ENCODE measurements around the gene AGBL4.

Gene AGBL4

DNA sequence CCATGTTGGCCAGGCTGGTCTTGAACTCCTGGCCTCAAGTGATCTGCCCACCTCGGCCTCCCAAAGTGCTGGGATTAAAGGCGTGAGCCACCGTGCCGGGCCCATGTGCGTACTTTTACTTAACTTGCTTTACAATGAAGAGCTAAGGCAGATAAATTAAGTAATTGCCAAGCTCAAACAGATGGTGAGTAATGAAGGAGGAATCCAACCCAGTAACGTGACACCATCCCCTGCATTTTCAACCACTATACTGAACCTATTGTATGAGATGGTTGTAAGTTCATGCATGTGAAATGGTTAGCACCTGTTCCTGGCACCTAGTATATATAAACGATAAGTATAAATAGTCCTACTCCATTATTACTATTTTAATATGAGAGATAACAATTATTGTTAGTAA, 659.1 kb downstream of the AGBL4 start:
- no peaks in the 10 kb centered on the region for H3K9me3 ChIP-seq (ENCODE audit: control insufficient read depth, insufficient read depth, low read depth, low read length)
- no peak overlapping the region for H3K27ac ChIP-seq (ENCODE audit: extremely low read depth, low read depth, low read length)
- ChIA-PET CTCF (no interaction called here), POLR2A (no interaction called here)
- H3K36me3 ChIP-seq (ENCODE audit: control insufficient read depth in 2 of 2, insufficient read depth in 1 of 2, low read length in 2 of 2) = no peaks in the 10 kb centered on the region
- H3K4me3 ChIP-seq (ENCODE audit: low read depth, low read length) = no peak overlapping the region
- H3K4me1 ChIP-seq (ENCODE audit: control insufficient read depth, insufficient read depth, low read length) = no peaks in the 10 kb centered on the region
- no peak for TF ChIP-seq AEBP2 (tag by site-specific recombination; IDR thresholded peaks at IDR 0.05; ENCODE audit: borderline replicate concordance)
- no peak for TF ChIP-seq ZSCAN23 (tag by site-specific recombination; IDR thresholded peaks at IDR 0.05)
- no peak for TF ChIP-seq PRDM2 (tag by site-specific recombination; IDR thresholded peaks at IDR 0.05; ENCODE audit: borderline replicate concordance)
- TF ChIP-seq ZNF184 (tag by site-specific recombination; IDR thresholded peaks at IDR 0.05) = no peak
- TF ChIP-seq KLF7 (tag by site-specific recombination; IDR thresholded peaks at IDR 0.05; ENCODE audit: borderline replicate concordance) = no peak
- TF ChIP-seq ZFP37 (tag by site-specific recombination; IDR thresholded peaks at IDR 0.05) = no peak
- no peak for TF ChIP-seq ZNF626 (tag by site-specific recombination; IDR thresholded peaks at IDR 0.05)
- TF ChIP-seq TRIM28 (IDR thresholded peaks at IDR 0.05; ENCODE audit: borderline replicate concordance, low read length) = no peak
- TF ChIP-seq HOXD13 (CRISPR knock-in tag; IDR thresholded peaks at IDR 0.05; ENCODE audit: borderline replicate concordance) = no peak
- TF ChIP-seq, protein P1, sequence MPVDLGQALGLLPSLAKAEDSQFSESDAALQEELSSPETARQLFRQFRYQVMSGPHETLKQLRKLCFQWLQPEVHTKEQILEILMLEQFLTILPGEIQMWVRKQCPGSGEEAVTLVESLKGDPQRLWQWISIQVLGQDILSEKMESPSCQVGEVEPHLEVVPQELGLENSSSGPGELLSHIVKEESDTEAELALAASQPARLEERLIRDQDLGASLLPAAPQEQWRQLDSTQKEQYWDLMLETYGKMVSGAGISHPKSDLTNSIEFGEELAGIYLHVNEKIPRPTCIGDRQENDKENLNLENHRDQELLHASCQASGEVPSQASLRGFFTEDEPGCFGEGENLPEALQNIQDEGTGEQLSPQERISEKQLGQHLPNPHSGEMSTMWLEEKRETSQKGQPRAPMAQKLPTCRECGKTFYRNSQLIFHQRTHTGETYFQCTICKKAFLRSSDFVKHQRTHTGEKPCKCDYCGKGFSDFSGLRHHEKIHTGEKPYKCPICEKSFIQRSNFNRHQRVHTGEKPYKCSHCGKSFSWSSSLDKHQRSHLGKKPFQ (tag by site-specific recombination; IDR thresholded peaks at IDR 0.05) = no peak

GRCh38 chr1:49363628-49364027, 660.1 kb downstream of the AGBL4 start:
- Histone ChIP-seq H3K4me1 (ENCODE audit: control insufficient read depth, insufficient read depth, low read length) (no peaks in the 10 kb centered on the region), H3K4me3 (ENCODE audit: low read depth, low read length) (no peak overlapping the region), H3K27ac (ENCODE audit: extremely low read depth, low read depth, low read length) (no peak overlapping the region), H3K36me3 (ENCODE audit: control insufficient read depth in 2 of 2, insufficient read depth in 1 of 2, low read length in 2 of 2) (no peaks in the 10 kb centered on the region), H3K9me3 (ENCODE audit: control insufficient read depth, insufficient read depth, low read depth, low read length) (no peaks in the 10 kb centered on the region)
- CTCF ChIA-PET = no interaction called here
- POLR2A ChIA-PET = no interaction called here
- TF ChIP-seq ZNF302 (tag by site-specific recombination; IDR thresholded peaks at IDR 0.05; ENCODE audit: low read depth) = no peak
- TF ChIP-seq ZBTB20 (tag by site-specific recombination; IDR thresholded peaks at IDR 0.05) = no peak
- TF ChIP-seq ZNF704 (tag by site-specific recombination; IDR thresholded peaks at IDR 0.05) = no peak
- no peak for TF ChIP-seq ZNF423 (tag by site-specific recombination; IDR thresholded peaks at IDR 0.05)
- no peak for TF ChIP-seq ZNF514 (tag by site-specific recombination; IDR thresholded peaks at IDR 0.05)
- no peak for TF ChIP-seq KLF9 (tag by site-specific recombination; IDR thresholded peaks at IDR 0.05; ENCODE audit: low read depth)
- no peak for TF ChIP-seq ZNF394 (tag by site-specific recombination; IDR thresholded peaks at IDR 0.05; ENCODE audit: borderline replicate concordance)
- no peak for TF ChIP-seq ZFP3 (tag by site-specific recombination; IDR thresholded peaks at IDR 0.05; ENCODE audit: low read depth)
- no peak for TF ChIP-seq GLI4 (tag by site-specific recombination; IDR thresholded peaks at IDR 0.05)
- no peak for TF ChIP-seq ZNF623 (tag by site-specific recombination; IDR thresholded peaks at IDR 0.05)

Measured in HEK293 (cell line).